GM18505 (cell line): Measurements from ENCODE around the gene UPB1.

Source experiments
- ATAC-seq: cut with Tn5 transposase; IDR thresholded peaks from one replicate; pipeline ENCODE4 v1.9.1; 2021; ENCODE audit not compliant: unreplicated experiment
- POLR2A ChIP-seq: IDR thresholded peaks from 4 replicates; pipeline ENCODE4 v1.6.1; 2011; ENCODE audit warnings: borderline replicate concordance; ENCODE audit not compliant: insufficient read depth, insufficient read length; ENCODE audit errors: extremely low read depth

The UPB1 gene

GRCh38 chr22:24504540-24504939, 9.4 kb downstream of the UPB1 start:
- TF ChIP-seq POLR2A, result no peak
- ATAC-seq, result no peak

- TF ChIP-seq POLR2A, result no peak
- no peak for ATAC-seq
Observed at GRCh38 chr22:24504956-24505736, 10.0 kb downstream of the UPB1 start.

DNA sequence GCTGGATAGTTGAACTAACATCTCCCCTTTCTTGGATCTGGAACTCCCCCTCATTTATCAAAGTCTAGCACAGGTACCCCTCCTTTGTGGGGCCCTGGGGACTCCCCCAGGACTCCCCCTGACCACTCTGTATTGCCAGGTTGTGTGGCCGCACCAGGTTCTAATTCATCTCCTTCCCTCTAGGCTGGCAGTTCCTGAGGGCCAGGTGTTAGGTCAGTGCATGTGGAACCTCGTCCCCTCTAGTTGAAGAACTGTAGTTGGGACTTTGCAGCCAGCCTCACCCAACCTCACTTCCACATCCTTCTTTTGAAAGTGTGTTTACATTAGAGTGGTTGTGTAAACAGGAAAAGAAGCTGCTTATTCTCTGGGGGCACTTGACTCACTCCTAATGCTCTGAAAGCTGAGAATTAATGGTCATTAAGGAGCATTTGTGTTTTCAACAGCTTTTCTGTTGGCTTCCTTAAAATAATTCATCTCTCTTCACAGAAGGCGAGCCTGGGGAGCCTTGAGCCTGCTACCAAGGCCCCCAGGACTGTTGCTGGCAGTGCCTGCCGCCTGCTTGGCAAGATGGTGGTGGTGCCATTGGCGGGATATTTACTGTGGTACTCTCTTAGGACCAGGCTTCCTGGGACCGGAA, 11.8 kb downstream of the UPB1 start:
- no peak for ATAC-seq
- TF ChIP-seq POLR2A, result no peak

DNA sequence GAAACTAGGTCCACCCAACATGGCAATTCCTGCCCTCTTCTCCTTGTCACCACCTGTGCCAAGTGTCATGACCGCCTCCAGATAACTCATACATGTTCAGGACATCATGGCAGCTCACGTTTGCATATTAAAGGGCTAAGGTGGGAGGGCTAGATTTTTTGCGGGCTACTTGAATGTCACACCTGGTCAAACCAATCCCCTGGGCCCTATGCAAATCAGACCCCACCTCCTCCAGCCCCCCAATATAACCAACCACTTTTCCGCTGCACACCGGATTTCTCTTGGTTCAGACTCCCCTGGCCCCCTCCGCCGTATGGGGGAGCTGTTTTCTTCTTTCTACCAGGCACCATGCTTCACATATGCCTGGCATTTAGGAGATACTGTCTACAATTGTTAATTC, 12.6 kb downstream of the UPB1 start:
- no peak for TF ChIP-seq POLR2A
- ATAC-seq, result no peak

DNA sequence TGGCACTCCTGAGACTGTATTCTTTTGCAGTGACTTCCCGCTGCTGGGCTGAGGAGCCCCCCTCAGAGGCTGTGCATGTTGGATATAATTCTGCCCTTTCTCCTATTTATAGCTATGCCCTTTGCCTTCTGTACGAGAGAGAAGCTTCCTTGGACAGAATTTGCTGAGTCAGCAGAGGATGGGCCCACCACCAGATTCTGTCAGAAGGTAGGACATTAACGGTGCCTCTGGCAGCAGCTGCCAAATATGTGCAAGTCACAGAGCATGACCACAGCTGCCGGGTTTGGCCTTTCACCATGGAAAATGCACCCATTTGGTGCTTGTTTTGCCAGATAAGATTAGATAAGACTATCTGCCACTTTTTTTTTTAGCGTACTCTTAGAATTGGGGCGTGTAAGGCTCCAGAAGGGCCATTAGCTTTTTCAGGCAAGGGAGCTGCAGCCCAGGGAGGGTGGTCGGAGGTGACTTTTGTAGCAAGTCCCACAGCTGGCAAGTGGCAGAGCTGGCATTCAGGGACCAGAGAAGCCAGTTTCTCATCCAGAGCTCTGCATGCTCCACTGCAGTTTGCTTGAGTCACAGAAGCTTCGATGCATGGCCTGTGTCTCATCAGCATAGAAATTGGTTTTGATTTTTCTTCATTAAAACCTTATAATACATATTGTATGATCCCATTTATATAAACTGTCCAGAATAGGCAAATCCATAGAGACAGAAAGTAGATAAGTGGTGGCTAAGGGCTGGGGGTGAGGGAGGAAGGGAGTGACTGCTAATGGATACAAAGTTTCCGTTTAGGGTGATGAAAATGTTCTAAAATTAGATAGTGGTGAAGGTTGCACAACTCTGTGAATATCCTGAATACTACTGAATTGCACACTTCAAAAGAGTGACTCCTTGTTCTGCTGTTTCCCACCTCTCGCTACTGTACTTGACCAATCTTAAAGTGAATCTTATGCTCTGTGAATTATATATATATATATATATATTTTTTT, 15.8 kb downstream of the UPB1 start:
- no peak for TF ChIP-seq POLR2A
- no peak for ATAC-seq

DNA sequence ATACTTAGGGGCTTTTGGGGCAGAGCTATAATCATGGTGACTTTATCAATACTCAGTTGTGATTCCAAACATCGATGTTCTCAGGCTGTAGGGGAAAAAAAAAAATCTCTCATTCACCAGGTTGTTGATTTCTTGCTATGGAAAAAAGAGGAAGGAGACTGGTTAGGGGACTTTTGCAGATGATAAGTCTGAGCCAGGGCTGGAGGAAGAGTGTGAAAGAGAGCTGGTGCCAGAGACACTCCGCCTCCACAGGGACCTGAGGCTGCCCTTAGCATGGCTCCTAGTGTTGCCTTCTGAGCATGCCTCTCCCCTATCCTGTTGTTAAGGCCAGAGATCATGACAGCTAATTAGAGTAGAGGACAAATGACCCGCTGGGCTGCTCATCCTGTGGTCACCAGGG, 16.9 kb downstream of the UPB1 start:
- ATAC-seq, result no peak
- no peak for TF ChIP-seq POLR2A

DNA sequence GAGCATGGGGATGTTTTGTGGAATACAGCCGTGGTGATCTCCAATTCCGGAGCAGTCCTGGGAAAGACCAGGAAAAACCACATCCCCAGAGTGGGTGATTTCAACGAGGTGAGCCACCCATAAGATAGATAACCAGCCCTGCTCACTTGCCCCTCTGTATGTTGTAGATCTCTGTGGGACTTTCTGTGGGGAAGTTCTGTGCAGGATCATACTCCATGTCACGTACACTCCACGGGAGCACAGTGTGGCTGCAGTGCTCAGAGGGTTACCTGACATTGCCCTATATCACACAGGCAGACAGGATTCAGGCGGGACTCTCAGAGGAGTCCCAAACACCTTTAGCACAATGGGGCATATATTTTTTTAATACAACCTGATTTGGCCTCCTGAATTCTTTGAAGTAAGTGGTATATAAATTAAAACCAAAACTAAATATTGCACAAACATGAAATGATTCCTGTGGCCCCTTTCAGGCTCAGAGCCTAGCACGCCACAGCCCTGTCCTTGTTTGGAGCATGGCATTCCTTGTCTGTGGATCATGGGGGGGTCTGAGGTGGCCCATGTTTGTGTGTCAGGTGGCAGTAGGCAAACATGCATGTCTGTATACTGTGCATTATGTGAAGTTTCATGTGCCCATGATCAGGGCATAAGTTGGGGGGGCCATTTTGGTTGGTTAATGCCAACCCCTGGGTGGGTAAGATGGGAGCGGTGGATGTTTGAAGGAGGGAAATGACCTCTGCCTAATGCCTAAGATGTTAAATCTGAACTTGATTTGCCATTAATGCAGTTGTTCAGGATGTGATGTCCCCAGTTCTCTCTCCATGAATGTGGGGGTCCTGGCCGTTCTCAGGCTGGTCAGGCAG, 18.5 kb downstream of the UPB1 start:
- ATAC-seq, result no peak
- TF ChIP-seq POLR2A, result no peak

DNA sequence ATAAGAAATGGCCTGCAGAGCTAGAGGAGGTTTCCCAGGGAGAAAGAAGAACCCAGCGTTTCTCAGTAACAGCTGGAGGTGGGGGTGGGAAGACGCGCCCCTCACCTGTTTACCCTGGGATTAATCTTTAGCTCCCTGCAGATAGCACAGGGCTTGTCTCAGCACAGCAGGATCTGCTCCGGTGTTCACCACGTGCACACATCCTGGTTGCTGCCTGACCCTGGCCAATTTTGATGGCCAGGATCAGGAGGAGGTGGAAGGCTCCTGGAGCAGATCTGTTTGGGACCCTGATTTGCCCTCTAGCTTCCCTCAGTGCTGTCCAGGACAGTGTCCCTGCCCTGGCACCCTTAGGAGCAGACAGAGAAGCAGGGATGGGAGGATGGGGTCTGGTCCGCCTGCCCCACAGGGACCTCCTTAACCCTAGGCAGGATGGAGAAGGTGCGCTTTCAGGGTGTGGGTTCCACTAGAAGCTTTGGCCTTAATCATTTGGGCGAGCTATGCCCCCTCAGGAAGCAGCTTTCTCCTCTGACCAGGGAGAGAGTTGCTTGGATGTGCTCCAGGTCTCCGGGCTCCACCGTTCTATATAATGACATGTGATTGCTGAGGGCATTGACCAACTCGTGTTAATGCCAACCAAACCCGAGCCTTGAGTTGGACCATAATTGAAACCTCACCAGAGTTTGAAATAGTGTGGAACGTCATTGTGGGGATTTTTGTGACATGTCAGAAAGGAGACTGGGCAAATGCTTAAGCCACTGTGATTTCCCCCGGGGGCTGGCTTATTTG, 19.3 kb downstream of the UPB1 start:
- ATAC-seq, result no peak
- no peak for TF ChIP-seq POLR2A

DNA sequence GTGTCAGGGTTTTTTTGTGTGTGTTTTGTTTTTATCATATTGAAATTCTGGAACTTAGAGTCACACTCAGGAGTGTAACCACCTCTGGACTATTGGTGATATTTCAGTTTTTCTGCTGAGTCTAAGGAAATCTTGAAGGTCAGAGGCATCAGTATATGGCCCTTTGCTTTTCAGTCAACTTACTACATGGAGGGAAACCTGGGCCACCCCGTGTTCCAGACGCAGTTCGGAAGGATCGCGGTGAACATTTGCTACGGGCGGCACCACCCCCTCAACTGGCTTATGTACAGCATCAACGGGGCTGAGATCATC, 19.9 kb downstream of the UPB1 start:
- no peak for TF ChIP-seq POLR2A
- ATAC-seq, result no peak

DNA sequence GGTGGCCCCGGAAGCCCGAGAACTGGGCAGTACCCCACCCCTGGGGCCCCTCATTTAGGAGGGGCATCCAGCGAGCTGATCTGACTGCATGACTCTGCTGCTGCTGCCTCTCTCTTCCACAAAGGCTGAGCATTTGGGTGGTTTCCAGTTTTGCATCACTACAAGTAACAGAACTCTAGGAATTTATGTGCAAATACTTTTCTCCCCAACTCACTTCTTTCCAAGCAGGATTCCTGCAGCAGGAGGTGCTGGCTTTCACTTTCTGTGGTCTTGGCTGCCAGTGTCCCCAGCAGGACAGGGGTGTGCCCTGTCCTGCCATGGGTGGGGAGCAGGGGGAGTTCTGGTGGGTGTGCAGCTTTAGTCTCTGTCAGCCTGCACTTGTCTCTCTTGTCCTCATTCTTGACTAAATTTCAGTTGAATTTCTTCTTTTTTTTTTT, 21.2 kb downstream of the UPB1 start:
- TF ChIP-seq POLR2A, result no peak
- ATAC-seq, result no peak

- no peak for TF ChIP-seq POLR2A
- ATAC-seq, result no peak
Observed at GRCh38 chr22:24517446-24517845, 22.3 kb downstream of the UPB1 start.

DNA sequence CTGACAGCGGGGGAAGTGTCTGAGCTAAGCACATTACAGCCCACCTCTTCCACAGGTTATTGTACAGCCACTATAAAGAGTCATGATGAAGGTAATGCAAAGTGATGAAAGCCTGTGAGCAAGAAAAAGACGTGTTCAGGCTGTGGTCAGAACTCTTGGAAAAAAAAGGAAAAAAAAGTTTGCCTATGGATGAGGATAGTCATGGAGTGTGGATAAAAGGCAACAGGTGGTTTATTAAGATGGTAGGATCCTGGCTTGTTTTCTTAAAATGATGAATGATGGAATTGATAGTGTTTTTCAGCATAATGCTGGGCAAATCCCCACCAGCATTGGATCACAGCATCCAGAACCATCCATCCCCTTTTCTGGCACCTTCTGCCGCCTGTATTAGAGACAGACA, 23.1 kb downstream of the UPB1 start:
- no peak for ATAC-seq
- no peak for TF ChIP-seq POLR2A
